GM18499 (cell line): ENCODE results near the gene CBFA2T3.

Experiments
- ATAC-seq: cut with Tn5 transposase; IDR thresholded peaks from one replicate; pipeline ENCODE4 v1.9.1; 2021; ENCODE audit warnings: moderate number of reproducible peaks; ENCODE audit not compliant: insufficient read depth, unreplicated experiment

Gene CBFA2T3

DNA sequence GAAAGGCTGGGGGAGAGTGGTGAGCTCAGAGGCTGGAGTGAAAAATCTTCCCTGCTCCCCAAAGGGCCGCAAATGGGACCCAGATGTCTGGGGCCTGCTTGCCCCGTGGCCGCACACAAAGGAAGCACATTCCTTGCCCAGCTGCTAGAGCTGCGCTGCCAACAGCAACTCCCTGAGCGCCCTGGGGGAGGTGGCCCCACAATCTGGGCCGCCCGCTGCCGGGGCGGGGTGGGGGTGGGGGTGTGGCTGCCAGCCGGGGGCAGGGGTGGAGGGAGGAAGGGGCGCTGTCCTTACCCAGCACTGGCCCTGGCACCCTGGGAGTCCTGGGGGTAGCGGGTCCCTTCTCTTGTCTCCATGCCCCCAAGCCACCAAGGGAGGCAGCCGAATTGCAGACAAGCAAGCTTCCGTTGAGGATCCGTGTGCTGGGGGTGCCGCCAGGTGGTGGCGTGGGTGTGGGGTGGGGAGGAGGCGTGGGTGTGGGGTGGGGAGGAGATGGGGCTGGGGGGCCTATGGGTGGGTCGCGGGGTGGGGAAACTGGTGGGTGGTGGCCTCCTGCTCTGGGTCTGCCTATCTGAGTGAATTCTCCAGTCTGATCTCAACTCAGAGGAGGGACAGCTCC lies 62.1 kb downstream of the CBFA2T3 start:
- ATAC-seq, result no peak

DNA sequence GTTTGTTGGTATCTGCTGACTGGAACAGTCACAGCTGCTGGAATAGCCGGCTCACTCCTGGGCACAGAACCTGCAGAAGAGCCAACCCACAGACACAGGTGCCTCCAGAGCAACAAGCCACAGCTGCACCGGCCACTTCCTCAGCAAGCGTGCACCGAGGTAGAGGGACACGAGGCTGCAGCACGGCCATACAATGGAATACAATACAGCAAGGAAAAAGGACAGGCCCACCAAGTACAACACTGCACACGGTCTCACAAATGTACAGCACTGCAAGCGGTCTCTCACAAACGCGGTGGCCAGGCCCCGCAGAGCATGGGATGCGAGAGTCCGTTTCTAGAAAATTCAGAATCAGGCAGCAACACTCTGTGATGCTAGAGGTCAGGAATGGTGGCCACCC lies 63.1 kb downstream of the CBFA2T3 start:
- no peak for ATAC-seq

GRCh38 chr16:88913001-88913612 lies 63.9 kb downstream of the CBFA2T3 start:
- ATAC-seq, result no peak

DNA sequence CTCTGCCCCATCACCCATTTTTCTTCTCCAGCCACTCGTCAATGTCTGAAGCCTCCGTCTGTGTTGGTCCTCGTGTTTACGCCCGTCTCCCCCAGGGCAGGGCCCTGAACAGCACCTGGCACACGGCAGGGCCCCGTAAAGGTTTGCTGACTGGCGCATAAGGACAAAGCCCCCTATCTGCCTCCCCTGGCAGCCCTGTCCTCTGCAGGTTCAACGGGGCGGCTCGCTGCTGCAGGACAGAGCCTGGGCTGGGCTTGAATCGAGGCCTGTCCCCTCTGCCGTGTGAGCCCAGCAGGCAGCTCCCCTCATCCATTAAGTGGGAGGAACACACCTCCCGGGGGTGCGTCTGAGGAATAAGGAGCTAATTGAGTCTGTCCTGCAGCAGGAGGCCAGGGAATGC lies 64.5 kb downstream of the CBFA2T3 start:
- ATAC-seq, result no peak

- no peak for ATAC-seq
Observed at GRCh38 chr16:88911946-88912310, 65.1 kb downstream of the CBFA2T3 start.

- no peak for ATAC-seq
Observed at GRCh38 chr16:88911136-88911945, 65.7 kb downstream of the CBFA2T3 start.

DNA sequence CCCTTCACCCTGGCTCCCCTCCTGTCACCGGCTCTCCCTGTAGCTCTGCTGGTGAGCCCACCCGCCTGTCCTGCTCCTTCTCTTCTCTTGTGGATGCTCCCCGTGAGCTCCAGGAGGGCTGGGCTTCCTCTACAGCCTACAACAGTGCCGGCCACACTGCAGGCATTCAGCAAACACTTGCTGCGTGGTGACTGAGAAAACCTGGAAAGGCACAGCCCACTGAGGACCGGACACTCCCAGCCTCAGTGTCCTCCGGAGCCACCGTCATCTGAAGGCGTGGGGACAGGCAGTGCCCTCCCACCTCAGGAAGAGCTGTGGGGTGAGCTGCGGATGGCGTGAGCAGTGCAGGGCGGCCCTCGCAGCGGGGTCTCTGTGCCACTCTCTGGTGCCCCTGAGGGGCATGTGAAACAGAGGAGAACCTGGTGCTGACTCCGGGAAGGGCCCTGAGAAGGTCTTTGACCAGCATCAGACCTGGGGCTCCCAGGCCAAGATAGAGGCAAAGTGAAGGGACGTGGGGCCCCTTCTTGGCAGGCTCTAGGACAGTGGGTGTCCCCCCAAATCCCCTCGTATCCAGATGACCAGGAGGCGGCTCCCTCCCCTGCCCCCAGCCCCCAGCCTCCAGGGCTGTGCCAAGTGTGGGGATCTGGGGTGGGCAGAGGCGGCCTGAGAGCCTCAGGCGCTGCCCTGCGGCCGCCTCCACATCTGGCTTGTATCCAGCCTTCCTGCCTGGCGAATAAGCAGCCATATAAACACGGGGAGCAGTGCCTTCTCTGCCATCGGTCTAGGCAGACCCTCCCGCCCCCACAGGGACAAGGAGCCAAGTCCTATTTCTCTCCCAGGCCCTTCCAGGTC lies 66.5 kb downstream of the CBFA2T3 start:
- ATAC-seq, result no peak

DNA sequence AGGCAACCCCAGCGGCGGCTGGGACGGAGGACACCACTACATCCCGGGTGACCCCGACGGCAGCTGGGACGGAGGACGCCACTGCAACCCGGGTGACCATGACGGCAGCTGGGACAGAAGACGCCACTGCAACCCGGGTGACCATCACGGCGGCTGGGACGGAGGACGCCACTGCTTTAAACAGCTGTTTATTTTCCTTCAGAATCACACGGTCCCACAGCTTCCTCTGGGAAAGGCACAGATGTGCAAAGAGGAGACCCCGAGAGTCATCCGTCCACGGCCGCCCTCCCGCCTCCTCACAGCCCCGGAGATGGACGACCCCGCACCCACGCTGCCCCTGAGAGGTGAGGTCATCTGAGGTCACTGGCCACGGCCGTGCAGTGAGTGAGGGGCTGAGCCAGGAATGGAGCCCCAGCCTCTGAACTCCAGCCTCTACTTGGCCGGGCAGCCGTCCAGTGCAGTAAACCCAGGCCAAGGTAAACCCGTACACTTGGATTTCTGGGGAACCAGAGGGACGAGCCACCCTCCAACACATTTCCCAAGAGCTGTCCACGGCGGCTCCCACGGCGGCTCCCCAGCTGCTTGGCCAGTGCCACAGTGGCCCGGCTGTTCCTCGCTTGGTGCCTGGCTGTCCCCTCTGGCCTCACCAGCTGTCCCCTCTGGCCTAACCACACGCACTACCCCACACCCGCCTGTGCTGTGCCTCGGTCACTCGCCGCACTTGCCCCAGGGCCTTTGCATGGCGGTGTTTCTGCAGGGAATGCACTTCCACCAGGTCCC lies 67.4 kb downstream of the CBFA2T3 start:
- ATAC-seq, result no peak

DNA sequence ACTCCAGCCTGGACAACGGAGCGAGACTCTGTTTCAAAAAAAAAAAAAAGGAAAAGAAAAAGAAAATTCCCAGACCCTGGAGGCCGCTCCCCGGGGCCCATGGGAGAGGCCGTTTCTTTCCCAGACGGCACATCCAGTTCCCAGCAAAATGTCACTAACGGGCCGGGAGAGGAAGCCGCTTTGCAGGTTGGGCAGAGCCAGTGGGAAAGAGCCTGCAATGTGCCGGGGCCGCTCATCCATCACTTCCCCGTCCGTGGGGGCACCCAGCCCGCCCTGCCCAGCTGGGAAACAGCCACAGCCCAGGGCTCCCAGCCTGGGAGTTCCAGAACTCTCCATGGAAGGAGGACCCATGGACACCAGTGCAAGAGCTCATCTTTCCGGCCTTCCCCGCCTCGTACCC lies 68.7 kb downstream of the CBFA2T3 start:
- ATAC-seq, result no peak

- no peak for ATAC-seq
Observed at GRCh38 chr16:88907768-88908167, 69.2 kb downstream of the CBFA2T3 start.

DNA sequence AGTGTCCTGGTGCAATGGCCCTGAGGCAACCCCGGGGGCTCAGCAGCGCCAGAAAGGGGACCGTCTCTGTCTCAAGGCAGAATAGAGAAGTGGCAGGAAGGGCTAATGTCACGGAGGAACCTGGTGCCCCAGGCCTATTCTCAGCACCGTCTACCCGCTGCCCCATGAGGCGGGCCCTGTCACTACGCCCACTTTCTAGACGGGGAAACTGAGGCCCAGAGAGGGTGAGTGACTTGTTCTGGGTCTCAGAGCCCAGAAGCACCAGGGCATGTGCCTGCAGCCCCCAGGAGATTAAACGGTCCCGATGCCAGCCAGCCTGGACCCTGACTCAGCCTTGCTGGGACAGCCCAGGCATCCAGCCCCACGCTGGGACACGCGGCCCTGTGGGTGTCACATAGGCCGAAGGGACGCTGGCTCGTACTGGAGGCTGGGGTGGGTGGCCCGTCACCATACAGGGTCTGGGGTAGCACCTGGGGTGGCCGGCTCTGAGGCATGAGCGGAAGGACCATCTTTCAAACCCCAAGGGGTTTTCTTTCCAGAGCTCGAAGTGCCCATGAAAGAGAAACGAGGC lies 70.4 kb downstream of the CBFA2T3 start:
- no peak for ATAC-seq

DNA sequence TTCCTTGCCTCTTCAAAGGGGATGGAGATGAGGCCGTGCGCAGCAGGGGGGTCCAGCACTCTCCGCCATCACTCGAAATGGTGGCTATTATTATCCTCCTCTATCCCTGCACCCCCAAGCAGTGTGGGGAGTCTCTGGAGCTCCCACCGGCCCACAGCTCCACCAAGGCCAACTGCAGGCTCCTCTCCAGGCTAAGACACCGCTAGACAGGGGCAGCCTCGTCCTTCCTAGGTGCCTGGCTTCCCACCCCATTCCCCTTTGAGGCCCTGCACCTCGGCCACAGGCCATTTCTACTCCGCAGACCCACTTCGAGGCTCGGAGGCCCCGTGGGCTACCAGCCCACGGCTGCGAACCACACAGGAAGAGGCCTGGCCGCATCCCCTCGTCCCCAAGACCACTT lies 71.0 kb downstream of the CBFA2T3 start:
- ATAC-seq, result no peak

- no peak for ATAC-seq
Observed at GRCh38 chr16:88905563-88905962, 71.4 kb downstream of the CBFA2T3 start.

GRCh38 chr16:88904676-88905365 lies 72.2 kb downstream of the CBFA2T3 start:
- no peak for ATAC-seq

GRCh38 chr16:88903267-88903666 lies 73.7 kb downstream of the CBFA2T3 start:
- ATAC-seq, result no peak

- no peak for ATAC-seq
Observed at GRCh38 chr16:88902744-88903143, 74.3 kb downstream of the CBFA2T3 start.

GRCh38 chr16:88901718-88902337 lies 75.2 kb downstream of the CBFA2T3 start:
- no peak for ATAC-seq

DNA sequence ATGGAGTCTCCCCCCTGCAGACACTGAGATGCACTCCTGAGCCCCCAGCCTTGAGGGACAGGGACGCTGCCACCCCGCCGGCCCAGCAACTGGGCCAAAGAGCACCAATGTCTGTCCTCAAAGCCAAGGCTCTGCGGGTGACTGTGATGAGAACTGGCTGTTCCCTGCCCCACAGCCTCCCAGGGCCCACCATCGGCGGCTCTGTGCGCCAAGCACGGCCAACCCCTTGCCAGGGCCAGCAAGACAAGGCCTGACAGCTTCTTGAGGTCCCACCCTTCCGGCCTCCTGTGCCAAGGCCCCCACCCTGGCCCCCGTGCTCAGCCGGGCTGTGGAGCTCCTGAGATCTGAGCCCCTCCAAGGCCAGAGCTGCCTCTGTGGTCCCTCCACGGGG lies 76.3 kb downstream of the CBFA2T3 start:
- ATAC-seq, result no peak
